Hematopoietic multipotent progenitor cell (in vitro differentiated cells): ENCODE measurements around the gene PDIK1L. TPM values are rescaled to one million over a fixed set of nuclear protein-coding genes. Genes with fewer than 3 reads are reported as not detected.
"Not testable (repeated sequence)": the region's sequence is repeated elsewhere in the genome, so short reads cannot be mapped to it uniquely, and the experiment has no call there.

ENCODE experiments used
- DNase-seq, 3 donors: peaks; one replicate each; pipeline ENCODE4 v3.0.0-alpha.2; 2011 to 2015; ENCODE audit warnings: low read depth in 2 of 3, low spot score in 2 of 3
- total RNA-seq: library from RNA; depleted of rRNA; stranded (reverse); fragments of >200 nt; gene quantifications from one replicate; pipeline ENCODE4 v1.2.3, GENCODE V29; 2012

PDIK1L gene
- total RNA-seq, 1 donor: 8.6 TPM

GRCh38 chr1:26089125-26089524, 22.5 kb upstream of the PDIK1L start:
- DNase-seq: no peak

GRCh38 chr1:26090893-26091292, 20.7 kb upstream of the PDIK1L start:
- no peak for DNase-seq

- DNase-seq: no peak
These were observed 19.2 kb upstream of the PDIK1L start for GRCh38 chr1:26092422-26092821.

- DNase-seq: not testable (repeated sequence)
These were observed 18.1 kb upstream of the PDIK1L start for GRCh38 chr1:26093569-26093968.

GRCh38 chr1:26094076-26094669, 17.5 kb upstream of the PDIK1L start:
- no peak for DNase-seq

GRCh38 chr1:26094677-26095383, 16.8 kb upstream of the PDIK1L start:
- DNase-seq: no peak

- no peak for DNase-seq
These were observed 15.2 kb upstream of the PDIK1L start for GRCh38 chr1:26096471-26096870.

GRCh38 chr1:26097696-26098095, 13.9 kb upstream of the PDIK1L start:
- DNase-seq: no peak

GRCh38 chr1:26098602-26099001, 13.0 kb upstream of the PDIK1L start:
- DNase-seq: no peak

GRCh38 chr1:26099780-26100179, 11.8 kb upstream of the PDIK1L start:
- no peak for DNase-seq

- not testable (repeated sequence) for DNase-seq
These were observed 11.4 kb upstream of the PDIK1L start for GRCh38 chr1:26100204-26100603.

GRCh38 chr1:26102119-26102518, 9.5 kb upstream of the PDIK1L start:
- DNase-seq: no peak

GRCh38 chr1:26102526-26102925, 9.1 kb upstream of the PDIK1L start:
- DNase-seq: no peak

- DNase-seq: not testable (repeated sequence)
These were observed 6.4 kb upstream of the PDIK1L start for GRCh38 chr1:26105226-26105548.

GRCh38 chr1:26109229-26110164, 2.1 kb upstream of the PDIK1L start:
- no peak for DNase-seq

- peak; percentile 65 to 85 (median 84) for DNase-seq
These were observed 694 bp upstream of the PDIK1L start for GRCh38 chr1:26110731-26111529.

- DNase-seq: no peak
These were observed 767 bp downstream of the PDIK1L start for GRCh38 chr1:26112407-26112775.

GRCh38 chr1:26114165-26114927, 2.7 kb downstream of the PDIK1L start:
- no peak for DNase-seq

GRCh38 chr1:26119892-26120608, 8.4 kb downstream of the PDIK1L start:
- DNase-seq: peak in 1 of 3 donors; percentile 44
